Islet precursor cell (in vitro differentiated cells): ENCODE measurements around the gene KCNIP4.

Source experiments
- DNase-seq: peaks from one replicate; pipeline ENCODE4 v3.0.0-alpha.2; 2018

KCNIP4 gene

GRCh38 chr4:21900211-21900610, 48.4 kb downstream of the KCNIP4 start:
- no peak for DNase-seq

GRCh38 chr4:21898101-21898500, 50.5 kb downstream of the KCNIP4 start:
- no peak for DNase-seq

- no peak for DNase-seq
Observed at GRCh38 chr4:21896767-21897166, 51.8 kb downstream of the KCNIP4 start.

- no peak for DNase-seq
Observed at GRCh38 chr4:21893136-21893535, 55.4 kb downstream of the KCNIP4 start.

GRCh38 chr4:21890231-21890630, 58.3 kb downstream of the KCNIP4 start:
- no peak for DNase-seq

GRCh38 chr4:21888195-21888976, 60.2 kb downstream of the KCNIP4 start:
- no peak for DNase-seq

- DNase-seq: no peak
Observed at GRCh38 chr4:21887481-21887880, 61.1 kb downstream of the KCNIP4 start.

GRCh38 chr4:21885770-21886169, 62.8 kb downstream of the KCNIP4 start:
- no peak for DNase-seq

- DNase-seq: no peak
Observed at GRCh38 chr4:21885241-21885640, 63.3 kb downstream of the KCNIP4 start.

- no peak for DNase-seq
Observed at GRCh38 chr4:21884615-21885014, 64.0 kb downstream of the KCNIP4 start.

GRCh38 chr4:21882051-21882839, 66.3 kb downstream of the KCNIP4 start:
- DNase-seq: no peak

GRCh38 chr4:21879187-21879586, 69.4 kb downstream of the KCNIP4 start:
- DNase-seq: peak; percentile 71

- no peak for DNase-seq
Observed at GRCh38 chr4:21876711-21877110, 71.9 kb downstream of the KCNIP4 start.

- no peak for DNase-seq
Observed at GRCh38 chr4:21873145-21873544, 75.4 kb downstream of the KCNIP4 start.

GRCh38 chr4:21872101-21872500, 76.5 kb downstream of the KCNIP4 start:
- no peak for DNase-seq

- no peak for DNase-seq
Observed at GRCh38 chr4:21869978-21870745, 78.4 kb downstream of the KCNIP4 start.

GRCh38 chr4:21864686-21865085, 83.9 kb downstream of the KCNIP4 start:
- DNase-seq: no peak

- no peak for DNase-seq
Observed at GRCh38 chr4:21862917-21863316, 85.7 kb downstream of the KCNIP4 start.

- no peak for DNase-seq
Observed at GRCh38 chr4:21858971-21859370, 89.6 kb downstream of the KCNIP4 start.

GRCh38 chr4:21856754-21857153, 91.8 kb downstream of the KCNIP4 start:
- DNase-seq: no peak

GRCh38 chr4:21856301-21856700, 92.3 kb downstream of the KCNIP4 start:
- DNase-seq: no peak

GRCh38 chr4:21849077-21849476, 99.5 kb downstream of the KCNIP4 start:
- no peak for DNase-seq

- no peak for DNase-seq
Observed at GRCh38 chr4:21848021-21848420, 100.6 kb downstream of the KCNIP4 start.

- no peak for DNase-seq
Observed at GRCh38 chr4:21845663-21846062, 102.9 kb downstream of the KCNIP4 start.
